Subcutaneous adipose tissue (tissue), 4 donors: Measurements from ENCODE around the gene PXK. TPM values are rescaled to one million over a fixed set of nuclear protein-coding genes. Genes with fewer than 3 reads are reported as not detected.

Experiments
- total RNA-seq, 4 donors: library from RNA; depleted of rRNA; stranded (reverse); fragments of >200 nt; gene quantifications; one replicate each; pipeline ENCODE4 v1.1.0, GENCODE V29; 2016
- TF ChIP-seq, protein P1 (sequence below): fragments of 450-650 bp; IDR thresholded peaks from one replicate; pipeline ENCODE4 v1.5.1; 2016; ENCODE audit warnings: low read depth, mild to moderate bottlenecking, control low read depth, antibody characterized with exemption, moderate library complexity

PXK gene
- total RNA-seq, 4 donors from 2014 or later: 27.1 to 53.6 (median 30.7) TPM

DNA sequence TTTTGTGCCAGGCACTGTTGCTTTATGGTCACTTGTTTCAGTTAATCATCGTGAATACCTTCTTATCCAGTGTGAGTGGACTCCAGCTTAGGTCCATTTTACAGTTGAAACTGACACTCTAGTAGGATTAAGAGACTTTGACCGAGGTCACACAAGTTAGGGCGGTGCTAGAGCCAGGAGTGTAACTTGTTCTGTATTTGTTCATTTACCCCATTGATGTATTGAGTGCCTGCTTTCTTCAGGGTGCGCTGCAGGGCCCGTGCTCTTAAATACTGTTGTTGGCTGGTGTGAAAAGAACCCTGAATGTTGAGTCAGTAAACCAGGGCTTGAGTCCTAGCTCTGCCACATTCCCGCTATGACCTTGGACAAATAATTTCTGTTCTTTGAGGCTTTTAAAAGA is 85.5 kb downstream of the PXK start:
- TF ChIP-seq, protein P1, sequence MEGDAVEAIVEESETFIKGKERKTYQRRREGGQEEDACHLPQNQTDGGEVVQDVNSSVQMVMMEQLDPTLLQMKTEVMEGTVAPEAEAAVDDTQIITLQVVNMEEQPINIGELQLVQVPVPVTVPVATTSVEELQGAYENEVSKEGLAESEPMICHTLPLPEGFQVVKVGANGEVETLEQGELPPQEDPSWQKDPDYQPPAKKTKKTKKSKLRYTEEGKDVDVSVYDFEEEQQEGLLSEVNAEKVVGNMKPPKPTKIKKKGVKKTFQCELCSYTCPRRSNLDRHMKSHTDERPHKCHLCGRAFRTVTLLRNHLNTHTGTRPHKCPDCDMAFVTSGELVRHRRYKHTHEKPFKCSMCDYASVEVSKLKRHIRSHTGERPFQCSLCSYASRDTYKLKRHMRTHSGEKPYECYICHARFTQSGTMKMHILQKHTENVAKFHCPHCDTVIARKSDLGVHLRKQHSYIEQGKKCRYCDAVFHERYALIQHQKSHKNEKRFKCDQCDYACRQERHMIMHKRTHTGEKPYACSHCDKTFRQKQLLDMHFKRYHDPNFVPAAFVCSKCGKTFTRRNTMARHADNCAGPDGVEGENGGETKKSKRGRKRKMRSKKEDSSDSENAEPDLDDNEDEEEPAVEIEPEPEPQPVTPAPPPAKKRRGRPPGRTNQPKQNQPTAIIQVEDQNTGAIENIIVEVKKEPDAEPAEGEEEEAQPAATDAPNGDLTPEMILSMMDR: no peak

DNA sequence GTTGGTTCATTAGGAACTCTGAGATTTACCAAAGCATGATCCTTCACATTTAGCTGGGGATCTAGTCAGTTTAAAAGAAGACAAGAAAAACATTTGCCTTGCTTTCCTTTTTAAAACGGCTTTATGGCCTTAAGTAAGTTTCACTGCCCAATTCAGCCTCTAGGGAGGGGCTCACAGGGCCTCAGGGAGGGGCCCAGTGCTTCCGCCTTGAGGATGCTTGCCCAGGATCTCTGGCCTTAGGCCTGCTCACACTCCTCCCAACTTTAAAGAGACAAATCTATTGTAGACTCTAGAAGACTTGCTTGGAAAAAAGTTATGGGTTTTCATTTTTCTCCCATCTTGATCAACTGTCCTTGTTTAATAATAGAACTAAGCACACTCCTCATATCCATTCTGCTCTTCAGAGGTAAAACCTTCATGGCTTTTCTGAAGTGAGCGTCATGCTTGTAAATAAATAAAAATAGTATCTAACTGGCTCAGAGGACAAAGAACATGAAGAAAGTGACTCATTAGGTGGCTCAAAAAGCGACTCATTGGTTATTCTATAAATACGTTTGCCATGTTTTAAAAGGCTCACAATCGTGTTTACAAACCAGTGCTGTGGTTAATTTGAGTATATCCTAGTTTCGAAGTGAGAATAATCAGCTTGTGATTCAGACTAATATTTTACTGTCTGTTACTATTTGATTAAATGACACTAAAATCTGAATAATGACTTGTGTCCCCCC is 87.3 kb downstream of the PXK start:
- TF ChIP-seq, protein P1: no peak

GRCh38 chr3:58421004-58421403 is 88.3 kb downstream of the PXK start:
- TF ChIP-seq, protein P1: no peak

- TF ChIP-seq, protein P1: no peak
Measured at GRCh38 chr3:58422756-58423325, 90.1 kb downstream of the PXK start.

GRCh38 chr3:58424613-58425012 is 91.9 kb downstream of the PXK start:
- TF ChIP-seq, protein P1: no peak

DNA sequence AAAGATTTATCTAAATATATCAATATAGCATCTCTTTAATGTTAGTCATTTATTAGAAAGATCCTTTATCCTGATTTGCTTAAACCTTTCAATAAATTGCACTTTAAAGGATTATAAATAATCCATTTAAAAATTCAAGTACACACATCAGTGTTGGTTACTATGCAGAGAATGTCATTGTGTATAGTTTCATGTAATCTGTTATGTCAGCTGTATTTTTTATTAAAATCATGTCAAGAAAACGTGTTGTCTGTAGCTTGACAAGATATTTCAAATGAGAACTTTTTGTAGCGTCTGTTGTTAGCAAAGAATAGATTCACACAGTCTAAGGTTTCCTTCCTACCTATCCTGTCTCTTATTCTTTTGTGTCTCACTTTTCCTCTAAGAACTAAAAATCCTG is 93.1 kb downstream of the PXK start:
- TF ChIP-seq, protein P1: no peak

GRCh38 chr3:58427661-58428361 is 95.1 kb downstream of the PXK start:
- TF ChIP-seq, protein P1: no peak
